Heart left ventricle (tissue), 16 donors: ENCODE results near the gene IGFN1. TPM values are rescaled to one million over a fixed set of nuclear protein-coding genes. Genes with fewer than 3 reads are reported as not detected.
A peak's percentile ranks its signal among the peaks of the same experiment; 100 is the strongest.

ENCODE experiments used
- ATAC-seq, 4 donors: fragments of 200-7000 bp; cut with Tn5 transposase; one replicate each; pipeline ENCODE4 v1.9.1; 2020 to 2022; ENCODE audit warnings: moderate library complexity in 4 of 4, mild to moderate bottlenecking in 3 of 4, moderate number of reproducible peaks in 1 of 4
- DNase-seq, 5 donors: peaks; one replicate each; pipeline ENCODE4 v3.0.0-alpha.2; 2020
- H3K27ac ChIP-seq, 12 donors: fragments of 200-600 bp; sonication (generic) in 4 of 12; one replicate each; pipeline versions ENCODE4 v1.5.0 to v1.8.0; 2016 to 2022; ENCODE audit warnings: mild to moderate bottlenecking in 2 of 12
- H3K27me3 ChIP-seq, 9 donors: fragments of 200-600 bp; sonication (generic) in 2 of 9; one replicate each; pipeline versions ENCODE4 v1.5.1 to v1.8.0; 2016 to 2022; ENCODE audit warnings: mild to moderate bottlenecking in 3 of 9
- H3K36me3 ChIP-seq, 9 donors: fragments of 200-600 bp; sonication (generic) in 2 of 9; one replicate each; pipeline versions ENCODE4 v1.5.0 to v1.8.0; 2018 to 2022; ENCODE audit warnings: mild to moderate bottlenecking in 2 of 9
- H3K4me1 ChIP-seq, 12 donors: fragments of 200-600 bp; sonication (generic) in 4 of 12; one replicate each; pipeline versions ENCODE4 v1.5.0 to v1.8.0; 2016 to 2022; ENCODE audit warnings: mild to moderate bottlenecking in 3 of 12
- H3K4me3 ChIP-seq, 12 donors: fragments of 200-600 bp; sonication (generic) in 4 of 12; one replicate each; pipeline versions ENCODE4 v1.5.0 to v1.8.0; 2017 to 2022; ENCODE audit warnings: mild to moderate bottlenecking in 9 of 12, moderate library complexity in 4 of 12
- H3K9me3 ChIP-seq, 12 donors: fragments of 200-600 bp; sonication (generic) in 4 of 12; one replicate each; pipeline versions ENCODE4 v1.5.0 to v1.8.0; 2016 to 2022; ENCODE audit warnings: mild to moderate bottlenecking in 1 of 12
- POLR2A ChIP-seq, 2 donors: fragments of 450-650 bp; IDR thresholded peaks; one replicate each; pipeline ENCODE4 v1.6.1; 2017; ENCODE audit warnings: antibody characterized with exemption in 2 of 2, mild to moderate bottlenecking in 2 of 2, moderate library complexity in 2 of 2
- WGBS, 4 donors: extraction: QIAGEN DNeasy Blood & Tissue Kit in 2 of 4; methylation state at CpG; one replicate each; pipeline versions ENCODE4 v1.1.5 to v1.1.7; 2013 to 2018; 5-methylcytosine and 5-hydroxymethylcytosine counted together
- intact Hi-C, 10 donors: fragments of 100-400 bp; cut with DNase I; formaldehyde crosslinking; loops; one replicate each; pipeline versions ENCODE4 v1.11.1 to v1.14.2; 2022
- polyA plus RNA-seq, 2 donors: library from polyadenylated mRNA; stranded (reverse); fragments of 200-250 nt; gene quantifications; one replicate each; pipeline ENCODE4 v1.2.3, GENCODE V29; 2013
- total RNA-seq, 9 donors: library from RNA; depleted of rRNA in 2 of 9; stranded (reverse); fragments of >200 nt in 2 of 9; fragmentation: NEBNext Ultra II Directional in 3 of 9; extraction: Animal tissue kit (Norgen Biotek cat#: 25700) in 3 of 9; gene quantifications; one replicate each; pipeline versions ENCODE4 v1.1.0 to v1.2.4, GENCODE V29; 2016 to 2023
- TF ChIP-seq, protein P1 (sequence below), 12 donors: fragments of 200-600 bp; sonication (generic) in 4 of 12; IDR thresholded peaks; one replicate each; pipeline versions ENCODE4 v1.5.0 to v1.8.0; 2018 to 2022; ENCODE audit warnings: antibody characterized with exemption in 12 of 12, mild to moderate bottlenecking in 5 of 12
- donor health status: ischemic (EF 13 %, LVEDD 7.1; RV severe dilation, severe dysfunction).
- donor health status: healthy with polysubstance abuse.
- donor health status: DM: no; HTN: yes; CAD: no.
- donor health status: DM: no; HTN: no; CAD: no.
- donor health status: ischemic (EF 25% LVEDD 6.9; RV normal size, moderate dysfunction).
- donor health status: ischemic (EF 25% LVEDD 5.7; RV mildly dilated, moderate dysfunction).
- donor health status: healthy.
- donor health status: DM: yes; HTN: yes; CAD: no.
- donor health status: ischemic (EF 35%, LVEDD 5.7; RV mildly dilated, moderate dysfunction).
- donor health status: nonischemic (EF 11% LVEDD 7.7; RV severe dilation, severe dysfunction).
- donor health status: DM: yes; HTN: yes; CAD: no.
- donor health status: PGD.
- donor health status: ischemic (EF 29% LVEDD 5.4; RV normal size, mild dysfunction).
- donor health status: nonischemic (EF 23%, LVEDD 6.1; RV moderate dilation, normal function).

Gene IGFN1
- total and polyA plus RNA-seq, 11 donors = 0.03 to 0.04 TPM; not detected in 9

DNA sequence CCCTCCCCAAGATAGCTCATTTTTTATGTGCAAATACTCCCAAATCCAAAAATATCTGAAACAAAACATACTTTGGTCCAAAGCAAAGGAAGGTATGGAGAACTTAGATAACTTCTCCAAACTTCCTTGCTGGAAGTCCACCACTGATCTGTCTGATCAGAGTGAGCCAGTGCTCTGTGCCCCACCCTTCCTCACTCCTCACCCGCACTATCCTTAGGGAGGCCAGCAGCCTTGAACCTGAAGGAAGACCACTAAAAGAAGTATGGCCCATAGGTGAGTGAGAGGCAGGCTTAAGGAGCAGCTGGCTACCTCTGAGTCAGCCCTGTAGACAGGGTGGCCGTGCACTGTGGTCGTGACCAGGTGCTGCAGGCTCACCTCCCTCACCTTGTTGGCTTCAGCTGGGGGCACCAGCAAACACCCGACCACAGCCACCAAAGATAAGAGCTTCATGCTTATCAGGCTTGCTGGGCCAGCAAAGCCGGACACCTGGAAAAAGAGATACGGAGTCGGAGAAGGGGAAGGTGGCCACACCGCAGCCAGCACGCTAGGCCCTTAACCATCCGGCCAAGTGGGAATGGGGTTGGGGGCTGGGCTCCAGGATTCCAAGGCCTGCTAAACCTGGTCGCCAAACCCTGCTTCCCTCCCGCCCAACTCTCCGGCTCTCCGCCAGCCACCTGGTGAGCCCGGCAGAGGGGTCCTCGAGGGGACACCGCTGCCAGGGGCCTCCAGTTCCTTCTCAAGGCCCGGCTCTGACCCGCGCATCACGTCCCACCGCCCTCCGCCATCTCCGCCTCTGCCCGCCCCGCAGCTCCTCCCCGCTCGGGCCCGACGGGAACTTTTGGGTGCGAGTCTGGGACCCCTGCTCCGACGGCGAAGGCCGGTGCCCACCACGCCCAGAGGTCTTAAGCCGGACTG lies 36.9 kb upstream of the IGFN1 start:
- Histone ChIP-seq H3K27me3 (no peaks in the 10 kb centered on the region), H3K27ac (peak overlapping the region in 10 of 12 donors; percentile 6 to 83 (median 64)), H3K4me1 (peaks cover 0 to 20% (median 13%) of the 10 kb centered on the region in 12 donors), H3K4me3 (peak overlapping the region; percentile 78 to 100 (median 90)), H3K9me3 (no peaks in the 10 kb centered on the region), H3K36me3 (peaks cover 0 to 34% (median 20%) of the 10 kb centered on the region in 9 donors)
- 3 to 5% (median 4%) methylated on average over 27 to 37 of the region's 37 CpGs for WGBS, 4 donors
- intact Hi-C loops = loop anchor here in 2 of 10 donors (1.0 to 10.0 kb wide), 3 partner anchors 17 to 71 kb away; no protein-coding TSS in a partner anchor
- no peak for DNase-seq
- ATAC-seq = peak; percentile 68 to 85 (median 81)
- TF ChIP-seq, protein P1, sequence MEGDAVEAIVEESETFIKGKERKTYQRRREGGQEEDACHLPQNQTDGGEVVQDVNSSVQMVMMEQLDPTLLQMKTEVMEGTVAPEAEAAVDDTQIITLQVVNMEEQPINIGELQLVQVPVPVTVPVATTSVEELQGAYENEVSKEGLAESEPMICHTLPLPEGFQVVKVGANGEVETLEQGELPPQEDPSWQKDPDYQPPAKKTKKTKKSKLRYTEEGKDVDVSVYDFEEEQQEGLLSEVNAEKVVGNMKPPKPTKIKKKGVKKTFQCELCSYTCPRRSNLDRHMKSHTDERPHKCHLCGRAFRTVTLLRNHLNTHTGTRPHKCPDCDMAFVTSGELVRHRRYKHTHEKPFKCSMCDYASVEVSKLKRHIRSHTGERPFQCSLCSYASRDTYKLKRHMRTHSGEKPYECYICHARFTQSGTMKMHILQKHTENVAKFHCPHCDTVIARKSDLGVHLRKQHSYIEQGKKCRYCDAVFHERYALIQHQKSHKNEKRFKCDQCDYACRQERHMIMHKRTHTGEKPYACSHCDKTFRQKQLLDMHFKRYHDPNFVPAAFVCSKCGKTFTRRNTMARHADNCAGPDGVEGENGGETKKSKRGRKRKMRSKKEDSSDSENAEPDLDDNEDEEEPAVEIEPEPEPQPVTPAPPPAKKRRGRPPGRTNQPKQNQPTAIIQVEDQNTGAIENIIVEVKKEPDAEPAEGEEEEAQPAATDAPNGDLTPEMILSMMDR (IDR thresholded peaks at IDR 0.05) = no peak
- TF ChIP-seq POLR2A (IDR thresholded peaks at IDR 0.05) = no peak

GRCh38 chr1:201154389-201155165 lies 36.0 kb upstream of the IGFN1 start, which contains the start of gene TMEM9:
TSS of gene TMEM9 (minus strand) at chr1:201154474. CDS start at chr1:201153923, 551 bp downstream.
- H3K27me3 ChIP-seq = no peaks in the 10 kb centered on the region
- 7 to 14% (median 11%) methylated on average over 26 to 31 of the region's 31 CpGs for WGBS, 4 donors
- TF ChIP-seq POLR2A (IDR thresholded peaks at IDR 0.05) = no peak
- TF ChIP-seq, protein P1 (IDR thresholded peaks at IDR 0.05) = no peak
- no peaks in the 10 kb centered on the region for H3K9me3 ChIP-seq
- H3K27ac ChIP-seq = peak within 1 kb of the TSS in 11 of 12 donors; percentile 6 to 83 (median 63)
- intact Hi-C loops = loop anchor here in 2 of 10 donors (1.0 to 10.0 kb wide), 3 partner anchors 16 to 70 kb away; no protein-coding TSS in a partner anchor
- peak within 1 kb of the TSS; percentile 78 to 100 (median 90) for H3K4me3 ChIP-seq
- DNase-seq = peak; percentile 96 to 99 (median 98)
- H3K4me1 ChIP-seq = peaks cover 0 to 20% (median 13%) of the 10 kb centered on the region in 12 donors
- peaks cover 0 to 26% (median 18%) of the 10 kb centered on the region in 9 donors for H3K36me3 ChIP-seq
- ATAC-seq = peak; percentile 96 to 99 (median 98)

- ATAC-seq (no peak), DNase-seq (no peak)
- WGBS, 4 donors = 80 to 89% (median 85%) methylated on average over 2 of the region's 2 CpGs
- TF ChIP-seq, protein P1 (IDR thresholded peaks at IDR 0.05) = no peak
- no peak for TF ChIP-seq POLR2A (IDR thresholded peaks at IDR 0.05)
- Histone ChIP-seq H3K27me3 (no peaks in the 10 kb centered on the region), H3K9me3 (no peaks in the 10 kb centered on the region), H3K36me3 (peaks cover 0 to 18% (median 13%) of the 10 kb centered on the region in 9 donors), H3K4me1 (peaks cover 0 to 20% (median 13%) of the 10 kb centered on the region in 12 donors), H3K4me3 (no peak overlapping the region), H3K27ac (no peak overlapping the region)
- intact Hi-C loops = loop anchor here in 1 of 10 donors (10.0 kb wide), 1 partner anchor 69 kb away; no protein-coding TSS in a partner anchor
These were observed 35.3 kb upstream of the IGFN1 start for GRCh38 chr1:201155354-201155753.
